ENCODE measurements around the gene FBXO8.

Gene FBXO8

GRCh38 chr4:174283507-174284471, at the start of gene FBXO8, which contains the start of gene CEP44:
Gene FBXO8, minus strand, starts transcription at chr4:174283667. Its CDS starts 20,575 bp downstream, at chr4:174263092.
Gene CEP44, plus strand, starts transcription at chr4:174283911. Its CDS starts 15,211 bp downstream, at chr4:174299122.
- DNase-seq (ENCODE audit: low spot score in 2 of 2) = peak; percentile 58 to 71
- Mint-ChIP-seq H3K9me3 (no peaks in the 10 kb centered on the region), H3K27ac (peak within 1 kb of the TSS; percentile 99)

GRCh38 chr4:174332741-174333493, 49.5 kb upstream of the FBXO8 start:
- no peak for ATAC-seq (ENCODE audit: low read depth)
- no peak for DNase-seq (ENCODE audit: low spot score in 2 of 2)
- H3K36me3 Mint-ChIP-seq = peaks cover 2% of the 10 kb centered on the region
- no peak overlapping the region for H3K27ac Mint-ChIP-seq
- no peaks in the 10 kb centered on the region for H3K9me3 Mint-ChIP-seq
- H3K4me1 Mint-ChIP-seq = no peaks in the 10 kb centered on the region
- H3K4me3 Mint-ChIP-seq = no peak overlapping the region
- H3K27me3 Mint-ChIP-seq = no peaks in the 10 kb centered on the region

More at GRCh38 chr4:174283507-174284471, at the start of gene FBXO8, which contains the start of gene CEP44:
- H3K4me1 Mint-ChIP-seq = peaks cover 23% of the 10 kb centered on the region
- H3K4me3 Mint-ChIP-seq = peak within 1 kb of the TSS; percentile 100
- no peaks in the 10 kb centered on the region for H3K27me3 Mint-ChIP-seq
- peak; percentile 66 for ATAC-seq (ENCODE audit: low read depth)
- peaks cover 12% of the 10 kb centered on the region for H3K36me3 Mint-ChIP-seq

GRCh38 chr4:174324725-174325124, 41.3 kb upstream of the FBXO8 start:
- ATAC-seq (ENCODE audit: low read depth) = no peak
- no peaks in the 10 kb centered on the region for H3K36me3 Mint-ChIP-seq
- no peaks in the 10 kb centered on the region for H3K4me1 Mint-ChIP-seq
- H3K27ac Mint-ChIP-seq = no peak overlapping the region
- no peaks in the 10 kb centered on the region for H3K27me3 Mint-ChIP-seq
- no peak overlapping the region for H3K4me3 Mint-ChIP-seq
- H3K9me3 Mint-ChIP-seq = no peaks in the 10 kb centered on the region
- no peak for DNase-seq (ENCODE audit: low spot score in 2 of 2)

- Mint-ChIP-seq H3K27ac (no peak overlapping the region), H3K9me3 (no peaks in the 10 kb centered on the region), H3K4me3 (no peak overlapping the region), H3K36me3 (no peaks in the 10 kb centered on the region), H3K4me1 (no peaks in the 10 kb centered on the region), H3K27me3 (no peaks in the 10 kb centered on the region)
- DNase-seq (ENCODE audit: low spot score in 2 of 2) = no peak
- no peak for ATAC-seq (ENCODE audit: low read depth)
Observed at GRCh38 chr4:174324236-174324635, 40.8 kb upstream of the FBXO8 start.

- Mint-ChIP-seq H3K4me3 (no peak overlapping the region), H3K27me3 (no peaks in the 10 kb centered on the region), H3K4me1 (no peaks in the 10 kb centered on the region), H3K9me3 (no peaks in the 10 kb centered on the region), H3K27ac (no peak overlapping the region), H3K36me3 (no peaks in the 10 kb centered on the region)
- ATAC-seq (ENCODE audit: low read depth) (no peak), DNase-seq (ENCODE audit: low spot score in 2 of 2) (no peak)
Observed at GRCh38 chr4:174320494-174321199, 37.2 kb upstream of the FBXO8 start.

GRCh38 chr4:174318829-174319764, 35.6 kb upstream of the FBXO8 start:
- Mint-ChIP-seq H3K27ac (no peak overlapping the region), H3K36me3 (peaks cover 4% of the 10 kb centered on the region), H3K4me1 (no peaks in the 10 kb centered on the region), H3K9me3 (no peaks in the 10 kb centered on the region), H3K27me3 (no peaks in the 10 kb centered on the region), H3K4me3 (no peak overlapping the region)
- ATAC-seq (ENCODE audit: low read depth) (no peak), DNase-seq (ENCODE audit: low spot score in 2 of 2) (peak in 1 of 2 donors; percentile 1)

GRCh38 chr4:174317531-174317930, 34.1 kb upstream of the FBXO8 start:
- Mint-ChIP-seq H3K9me3 (no peaks in the 10 kb centered on the region), H3K27ac (no peak overlapping the region), H3K36me3 (peaks cover 14% of the 10 kb centered on the region), H3K4me1 (no peaks in the 10 kb centered on the region), H3K27me3 (no peaks in the 10 kb centered on the region), H3K4me3 (no peak overlapping the region)
- no peak for ATAC-seq (ENCODE audit: low read depth)
- DNase-seq (ENCODE audit: low spot score in 2 of 2) = no peak

GRCh38 chr4:174316954-174317353, 33.5 kb upstream of the FBXO8 start:
- Mint-ChIP-seq H3K9me3 (no peaks in the 10 kb centered on the region), H3K4me1 (no peaks in the 10 kb centered on the region), H3K27ac (no peak overlapping the region), H3K4me3 (no peak overlapping the region), H3K27me3 (no peaks in the 10 kb centered on the region), H3K36me3 (peaks cover 14% of the 10 kb centered on the region)
- ATAC-seq (ENCODE audit: low read depth) (no peak), DNase-seq (ENCODE audit: low spot score in 2 of 2) (no peak)

GRCh38 chr4:174316546-174316945, 33.1 kb upstream of the FBXO8 start:
- no peak for ATAC-seq (ENCODE audit: low read depth)
- no peaks in the 10 kb centered on the region for H3K27me3 Mint-ChIP-seq
- no peak overlapping the region for H3K27ac Mint-ChIP-seq
- no peak for DNase-seq (ENCODE audit: low spot score in 2 of 2)
- H3K36me3 Mint-ChIP-seq = peaks cover 14% of the 10 kb centered on the region
- H3K4me3 Mint-ChIP-seq = no peak overlapping the region
- H3K4me1 Mint-ChIP-seq = no peaks in the 10 kb centered on the region
- H3K9me3 Mint-ChIP-seq = no peaks in the 10 kb centered on the region

GRCh38 chr4:174314770-174315169, 31.3 kb upstream of the FBXO8 start:
- ATAC-seq (ENCODE audit: low read depth) (no peak), DNase-seq (ENCODE audit: low spot score in 2 of 2) (no peak)
- H3K9me3 Mint-ChIP-seq = no peaks in the 10 kb centered on the region
- no peaks in the 10 kb centered on the region for H3K27me3 Mint-ChIP-seq
- H3K36me3 Mint-ChIP-seq = peaks cover 17% of the 10 kb centered on the region
- H3K4me3 Mint-ChIP-seq = no peak overlapping the region
- H3K27ac Mint-ChIP-seq = no peak overlapping the region
- H3K4me1 Mint-ChIP-seq = no peaks in the 10 kb centered on the region

- no peak for ATAC-seq (ENCODE audit: low read depth)
- Mint-ChIP-seq H3K27me3 (no peaks in the 10 kb centered on the region), H3K4me3 (no peak overlapping the region), H3K27ac (no peak overlapping the region), H3K9me3 (no peaks in the 10 kb centered on the region), H3K36me3 (peaks cover 17% of the 10 kb centered on the region), H3K4me1 (no peaks in the 10 kb centered on the region)
- no peak for DNase-seq (ENCODE audit: low spot score in 2 of 2)
Observed at GRCh38 chr4:174314274-174314673, 30.8 kb upstream of the FBXO8 start.

- Mint-ChIP-seq H3K36me3 (peaks cover 25% of the 10 kb centered on the region), H3K4me1 (no peaks in the 10 kb centered on the region), H3K27ac (no peak overlapping the region), H3K4me3 (no peak overlapping the region), H3K9me3 (no peaks in the 10 kb centered on the region), H3K27me3 (no peaks in the 10 kb centered on the region)
- DNase-seq (ENCODE audit: low spot score in 2 of 2) (no peak), ATAC-seq (ENCODE audit: low read depth) (no peak)
Observed at GRCh38 chr4:174312993-174313392, 29.5 kb upstream of the FBXO8 start.

GRCh38 chr4:174307694-174308093, 24.2 kb upstream of the FBXO8 start:
- Mint-ChIP-seq H3K4me1 (no peaks in the 10 kb centered on the region), H3K27ac (no peak overlapping the region), H3K27me3 (no peaks in the 10 kb centered on the region), H3K36me3 (peaks cover 26% of the 10 kb centered on the region), H3K9me3 (no peaks in the 10 kb centered on the region), H3K4me3 (no peak overlapping the region)
- no peak for DNase-seq (ENCODE audit: low spot score in 2 of 2)
- no peak for ATAC-seq (ENCODE audit: low read depth)

Data from memory B cell (primary cell).